ENCODE data around the gene FSHR.

The FSHR gene

GRCh38 chr2:49154140-49154539 is at the start of gene FSHR:
Gene FSHR (minus strand): TSS chr2:49154515. CDS start chr2:49154417, 98 bp downstream.
- Mint-ChIP-seq H3K4me3 (peak within 1 kb of the TSS in 2 of 3 experiments; percentile 33 to 69), H3K36me3 (ENCODE audit: low read depth) (no peaks in the 10 kb centered on the region), H3K27ac (peak within 1 kb of the TSS in 1 of 3 experiments; percentile 27), H3K27me3 (ENCODE audit: low read depth) (no peaks in the 10 kb centered on the region), H3K9me3 (no peaks in the 10 kb centered on the region), H3K4me1 (peaks cover 22% of the 10 kb centered on the region)
- TF ChIP-seq CTCF (IDR thresholded peaks at IDR 0.05; ENCODE audit: unreplicated experiment in 3 of 3): no peak

GRCh38 chr2:49199266-49199665 is 45.0 kb upstream of the FSHR start:
- Mint-ChIP-seq H3K4me1 (no peaks in the 10 kb centered on the region), H3K4me3 (no peak overlapping the region), H3K9me3 (no peaks in the 10 kb centered on the region), H3K27me3 (ENCODE audit: low read depth) (no peaks in the 10 kb centered on the region), H3K36me3 (ENCODE audit: low read depth) (no peaks in the 10 kb centered on the region), H3K27ac (no peak overlapping the region)
- TF ChIP-seq CTCF (IDR thresholded peaks at IDR 0.05; ENCODE audit: unreplicated experiment in 3 of 3): no peak

- no peak for TF ChIP-seq CTCF (IDR thresholded peaks at IDR 0.05; ENCODE audit: unreplicated experiment in 3 of 3)
- H3K36me3 Mint-ChIP-seq (ENCODE audit: low read depth): no peaks in the 10 kb centered on the region
- H3K27me3 Mint-ChIP-seq (ENCODE audit: low read depth): no peaks in the 10 kb centered on the region
- no peak overlapping the region for H3K27ac Mint-ChIP-seq
- H3K4me3 Mint-ChIP-seq: no peak overlapping the region
- no peaks in the 10 kb centered on the region for H3K9me3 Mint-ChIP-seq
- H3K4me1 Mint-ChIP-seq: no peaks in the 10 kb centered on the region
Observed at GRCh38 chr2:49194701-49195100, 40.4 kb upstream of the FSHR start.

GRCh38 chr2:49192036-49192435 is 37.7 kb upstream of the FSHR start:
- Mint-ChIP-seq H3K36me3 (ENCODE audit: low read depth) (no peaks in the 10 kb centered on the region), H3K4me3 (no peak overlapping the region), H3K9me3 (peaks cover 2% of the 10 kb centered on the region), H3K4me1 (no peaks in the 10 kb centered on the region), H3K27ac (peak overlapping the region in 1 of 3 experiments; percentile 51), H3K27me3 (ENCODE audit: low read depth) (no peaks in the 10 kb centered on the region)
- no peak for TF ChIP-seq CTCF (IDR thresholded peaks at IDR 0.05; ENCODE audit: unreplicated experiment in 3 of 3)

GRCh38 chr2:49189512-49190225 is 35.4 kb upstream of the FSHR start:
- H3K27me3 Mint-ChIP-seq (ENCODE audit: low read depth): peaks cover 3% of the 10 kb centered on the region
- H3K36me3 Mint-ChIP-seq (ENCODE audit: low read depth): no peaks in the 10 kb centered on the region
- H3K9me3 Mint-ChIP-seq: peaks cover 12% of the 10 kb centered on the region
- no peak overlapping the region for H3K27ac Mint-ChIP-seq
- no peak for TF ChIP-seq CTCF (IDR thresholded peaks at IDR 0.05; ENCODE audit: unreplicated experiment in 3 of 3)
- H3K4me1 Mint-ChIP-seq: no peaks in the 10 kb centered on the region
- H3K4me3 Mint-ChIP-seq: no peak overlapping the region

GRCh38 chr2:49186050-49186648 is 31.8 kb upstream of the FSHR start:
- Mint-ChIP-seq H3K4me1 (no peaks in the 10 kb centered on the region), H3K9me3 (peaks cover 15% of the 10 kb centered on the region), H3K4me3 (no peak overlapping the region), H3K36me3 (ENCODE audit: low read depth) (no peaks in the 10 kb centered on the region), H3K27ac (no peak overlapping the region), H3K27me3 (ENCODE audit: low read depth) (peaks cover 3% of the 10 kb centered on the region)
- no peak for TF ChIP-seq CTCF (IDR thresholded peaks at IDR 0.05; ENCODE audit: unreplicated experiment in 3 of 3)
